Right ventricle myocardium inferior (tissue), 1 donor: ENCODE results near the gene LSM14A. TPM values are rescaled to one million over a fixed set of nuclear protein-coding genes. Genes with fewer than 3 reads are reported as not detected.
"Not testable (repeated sequence)": the region's sequence is repeated elsewhere in the genome, so short reads cannot be mapped to it uniquely, and the experiment has no call there.

Source experiments
- ATAC-seq: fragments of 200-7000 bp; cut with Tn5 transposase; one replicate; pipeline ENCODE4 v1.9.1; 2020; ENCODE audit warnings: mild to moderate bottlenecking, moderate library complexity
- DNase-seq: peaks from one replicate; pipeline ENCODE4 v3.0.0; 2021; ENCODE audit errors: missing footprints
- intact Hi-C: fragments of 100-400 bp; cut with DNase I; formaldehyde crosslinking; loops from one replicate; pipeline ENCODE4 v1.11.0; 2022
- total RNA-seq: library from RNA; stranded (reverse); fragmentation: NEBNext Ultra II Directional; extraction: Animal tissue kit (Norgen Biotek cat#: 25700); gene quantifications from one replicate; pipeline ENCODE4 v1.2.1, GENCODE V29; 2021
- donor health status: DM: no; HTN: yes; CAD: no; lungs with severe emphysema.

The LSM14A gene
- total RNA-seq, 1 donor from 2014 or later: 70.6 TPM

- DNase-seq: no peak
- intact Hi-C loops: no loop called here
- ATAC-seq: peak; percentile 20
Measured at GRCh38 chr19:34184880-34185491, 12.7 kb downstream of the LSM14A start.

DNA sequence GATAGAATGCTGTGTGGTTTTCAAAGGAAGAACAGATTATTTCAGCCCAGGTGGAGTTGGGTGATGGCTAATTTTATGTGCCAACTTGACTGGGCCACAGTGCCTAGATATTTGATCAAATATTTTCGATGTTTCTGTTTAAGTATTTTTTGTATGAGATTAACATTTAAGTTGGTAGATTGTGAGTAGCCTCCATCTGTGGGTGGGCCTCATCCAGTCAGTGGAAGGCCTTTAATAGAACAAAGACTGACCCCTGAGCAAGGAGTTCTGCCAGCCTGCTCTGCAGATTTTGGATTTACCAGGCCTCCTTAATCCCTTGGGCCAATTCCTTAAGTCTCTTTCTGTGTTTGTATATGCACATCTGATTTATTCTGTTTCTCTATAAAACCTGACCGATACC lies 13.9 kb downstream of the LSM14A start:
- DNase-seq (no peak), ATAC-seq (no peak)
- intact Hi-C loops: no loop called here

DNA sequence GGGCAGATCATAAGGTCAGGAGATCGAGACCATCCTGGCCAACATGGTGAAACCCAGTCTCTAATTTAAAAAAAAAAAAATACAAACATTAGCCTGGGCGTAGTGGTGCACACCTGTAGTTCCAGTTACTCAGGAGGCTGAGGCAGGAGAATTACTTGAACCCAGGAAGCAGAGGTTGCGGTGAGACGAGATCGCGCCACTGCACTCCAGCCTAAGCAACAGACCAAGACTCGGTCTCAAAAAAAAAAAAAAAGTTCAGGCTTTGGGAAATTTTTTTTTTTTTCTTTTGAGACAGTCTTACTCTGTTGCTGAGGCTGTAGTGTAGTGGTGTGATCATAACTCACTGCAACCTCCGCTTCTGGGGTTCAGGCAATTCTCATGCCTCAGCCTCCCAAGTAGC lies 14.7 kb downstream of the LSM14A start:
- no peak for ATAC-seq
- intact Hi-C loops: no loop called here
- DNase-seq: no peak

DNA sequence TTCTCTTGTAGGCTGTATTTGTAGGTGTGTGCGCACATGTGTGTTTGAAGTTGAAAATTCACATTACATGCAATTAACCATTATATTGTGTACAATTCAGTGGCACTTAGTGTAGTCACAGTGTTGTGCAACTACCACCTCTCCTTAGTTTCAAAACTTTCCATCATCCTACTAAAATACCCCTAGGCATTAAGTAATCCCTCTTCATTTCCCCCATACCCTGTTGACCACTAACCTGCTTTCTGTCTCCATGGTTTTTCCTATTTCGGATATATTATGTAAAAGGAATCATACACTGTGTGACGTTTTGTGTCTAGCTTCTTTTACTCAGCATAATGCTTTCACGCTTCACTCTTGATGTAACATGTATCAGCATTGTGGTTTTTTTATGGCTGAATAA lies 16.1 kb downstream of the LSM14A start:
- no peak for DNase-seq
- intact Hi-C loops: no loop called here
- no peak for ATAC-seq

DNA sequence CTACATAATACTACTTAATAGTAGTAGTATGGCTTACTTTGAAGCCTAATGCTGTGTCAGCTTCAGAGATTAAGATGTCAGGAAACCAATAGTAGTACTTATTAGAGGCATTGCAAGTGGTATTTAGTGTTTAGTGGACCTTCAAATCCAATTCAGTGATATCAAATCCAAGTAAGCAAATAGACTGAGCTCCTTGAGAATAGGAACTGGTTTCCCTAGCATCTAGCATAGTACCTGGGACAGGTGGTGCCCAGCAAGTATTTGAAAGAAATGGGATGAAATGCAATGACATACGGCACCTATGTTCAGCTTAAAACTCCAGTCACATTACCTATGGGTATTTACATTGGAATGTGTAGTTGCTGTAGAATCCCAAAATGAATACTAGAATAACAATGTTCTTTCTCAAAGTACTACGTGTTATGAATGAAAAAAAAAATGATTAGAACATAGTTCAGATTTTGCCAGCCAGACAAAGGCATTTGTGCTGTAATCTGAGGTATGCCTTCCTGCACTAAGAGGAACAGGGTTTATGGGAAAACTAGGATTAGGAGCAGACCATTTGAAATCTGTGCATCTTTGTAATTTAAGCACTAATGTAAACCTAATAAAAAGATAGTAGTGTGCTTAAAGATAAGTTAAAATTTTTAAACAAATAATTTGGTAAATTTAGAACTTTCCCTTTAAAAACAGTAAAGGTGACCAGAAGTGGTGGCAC lies 17.1 kb downstream of the LSM14A start:
- intact Hi-C loops: no loop called here
- DNase-seq (no peak), ATAC-seq (no peak)

DNA sequence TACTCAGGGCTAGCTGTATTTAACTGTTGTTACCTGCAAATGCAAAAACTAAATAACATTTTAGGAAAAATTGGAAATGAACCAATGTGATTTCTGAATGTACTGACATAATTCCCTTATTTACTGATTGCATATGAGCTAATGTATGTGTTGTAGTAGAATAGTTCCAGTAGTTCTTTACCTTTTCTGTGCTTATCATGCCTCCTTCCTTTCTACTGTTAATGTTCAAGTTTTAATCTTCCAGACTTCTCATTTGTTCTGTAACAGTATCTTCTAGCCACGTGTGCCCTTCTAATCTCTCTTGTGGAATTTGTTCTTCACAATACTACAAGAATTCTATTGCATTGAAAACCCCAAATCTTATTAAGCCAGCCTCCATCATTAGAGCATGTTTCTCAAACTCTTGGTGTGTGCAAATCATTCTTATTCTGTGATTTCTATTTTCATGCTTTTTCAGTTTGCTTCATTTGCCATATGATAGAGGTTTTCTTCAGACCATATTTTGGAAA lies 17.7 kb downstream of the LSM14A start:
- DNase-seq: no peak
- intact Hi-C loops: no loop called here
- no peak for ATAC-seq

- DNase-seq: no peak
- intact Hi-C loops: no loop called here
- ATAC-seq: no peak
Measured at GRCh38 chr19:34191355-34191962, 19.2 kb downstream of the LSM14A start.

DNA sequence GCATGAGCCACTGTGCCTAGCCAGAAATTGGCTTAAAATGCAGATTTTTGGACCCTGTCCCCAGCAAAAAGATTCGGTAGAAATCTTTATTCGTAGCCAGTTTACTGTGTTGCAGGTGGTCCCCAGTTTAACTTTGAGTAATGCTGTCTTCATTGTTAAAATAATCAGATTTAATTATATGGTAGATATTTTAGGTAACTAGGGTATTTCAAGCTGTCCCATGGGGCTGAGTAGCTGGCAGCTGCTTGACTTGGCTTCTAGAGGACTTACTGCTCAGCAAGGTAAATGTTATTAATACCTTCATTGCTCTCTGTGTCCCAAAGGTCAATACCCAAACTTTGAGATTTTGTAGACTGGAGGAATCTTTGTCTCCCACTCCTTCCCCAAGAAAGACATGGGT lies 21.1 kb downstream of the LSM14A start:
- DNase-seq: no peak
- intact Hi-C loops: no loop called here
- ATAC-seq: no peak

- intact Hi-C loops: no loop called here
- ATAC-seq (no peak), DNase-seq (no peak)
Measured at GRCh38 chr19:34193876-34194275, 21.6 kb downstream of the LSM14A start.

DNA sequence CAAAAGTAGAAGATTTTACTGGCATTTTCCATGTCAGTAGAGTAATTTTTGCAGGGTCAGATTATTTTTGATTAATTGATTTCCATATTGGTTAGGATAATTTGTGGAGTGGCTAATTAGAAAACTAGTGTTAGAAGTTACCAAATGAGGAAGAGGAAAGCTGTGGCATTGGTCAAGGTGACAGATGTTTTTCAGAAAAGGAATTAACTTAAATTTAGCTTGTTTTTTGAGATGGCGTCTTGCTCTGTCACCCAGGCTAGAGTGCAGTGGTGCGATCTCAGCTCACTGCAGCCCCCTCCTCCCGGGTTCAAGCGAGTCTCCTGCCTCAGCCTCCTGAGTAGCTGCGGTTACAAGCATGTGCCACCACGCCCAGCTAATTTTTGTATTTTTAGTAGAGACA lies 28.8 kb downstream of the LSM14A start:
- DNase-seq (no peak), ATAC-seq (no peak)
- intact Hi-C loops: no loop called here

GRCh38 chr19:34205324-34205723 lies 33.0 kb downstream of the LSM14A start:
- intact Hi-C loops, ATAC-seq, DNase-seq: not testable (repeated sequence)

DNA sequence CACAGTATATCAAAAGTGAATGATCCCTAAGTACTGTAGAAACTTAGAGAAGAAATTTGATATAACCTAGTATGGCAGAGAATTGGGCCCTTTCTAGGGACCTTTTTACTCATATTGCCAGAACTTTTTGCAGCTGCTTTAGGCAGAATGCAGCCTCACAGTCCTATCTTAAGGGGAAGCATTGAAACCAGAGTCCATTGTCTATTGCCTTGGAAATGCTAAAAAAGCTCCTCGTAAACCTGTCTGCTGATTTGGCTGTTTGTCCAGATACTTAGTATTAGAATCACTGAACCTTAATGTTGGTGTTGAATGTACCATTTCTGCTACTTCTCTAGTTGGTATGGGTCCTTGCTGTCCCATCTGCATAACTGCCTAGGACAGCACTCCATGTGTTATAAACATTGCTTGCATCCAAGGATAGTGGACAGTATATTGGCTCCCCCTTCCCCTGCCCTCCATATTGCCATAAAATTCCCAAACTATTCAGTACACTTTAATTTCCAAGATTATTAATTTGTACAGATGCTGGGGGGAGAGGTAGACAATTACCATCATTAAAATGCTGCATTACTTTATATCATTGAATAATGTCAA lies 36.1 kb downstream of the LSM14A start:
- no peak for DNase-seq
- intact Hi-C loops: no loop called here
- no peak for ATAC-seq

GRCh38 chr19:34209726-34210125 lies 37.4 kb downstream of the LSM14A start:
- intact Hi-C loops: no loop called here
- DNase-seq: no peak
- no peak for ATAC-seq

DNA sequence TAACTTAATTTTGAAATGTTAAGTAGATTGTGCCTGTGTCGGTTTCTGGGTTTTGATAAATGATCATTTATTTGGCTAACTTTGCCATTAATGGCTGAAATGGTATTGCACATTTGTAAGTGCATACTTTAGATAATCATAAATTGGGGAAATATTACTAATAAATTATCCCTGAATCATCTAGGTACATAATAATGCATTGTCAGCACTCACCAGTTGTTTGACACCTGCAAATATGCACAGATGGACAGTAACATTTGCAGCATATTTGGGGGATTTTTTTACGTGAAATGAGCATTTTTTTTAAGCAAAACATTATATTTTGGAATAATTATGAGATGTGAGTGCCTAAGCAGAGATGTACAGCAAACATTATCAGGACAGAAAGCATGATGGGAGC lies 41.0 kb downstream of the LSM14A start:
- ATAC-seq (no peak), DNase-seq (no peak)
- intact Hi-C loops: no loop called here

DNA sequence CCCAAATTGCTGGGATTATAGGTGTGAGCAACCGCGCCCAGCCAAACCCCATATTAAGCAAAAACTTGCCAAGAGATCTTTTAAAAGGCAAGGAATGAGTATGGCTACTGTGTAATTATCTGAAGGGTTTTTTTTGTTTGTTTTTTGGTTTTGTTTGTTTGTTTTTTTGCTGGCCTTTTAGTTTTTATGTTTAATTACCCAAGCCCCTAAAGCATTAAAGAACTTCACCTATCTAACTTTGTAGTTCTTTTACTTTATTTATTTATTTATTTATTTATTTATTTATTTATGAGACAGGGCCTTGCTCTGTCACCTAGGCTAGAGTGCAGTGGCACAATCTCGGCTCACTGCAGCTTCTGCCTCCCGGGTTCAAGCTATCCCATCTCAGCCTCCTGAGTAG lies 41.7 kb downstream of the LSM14A start:
- no peak for DNase-seq
- no peak for ATAC-seq
- intact Hi-C loops: no loop called here

DNA sequence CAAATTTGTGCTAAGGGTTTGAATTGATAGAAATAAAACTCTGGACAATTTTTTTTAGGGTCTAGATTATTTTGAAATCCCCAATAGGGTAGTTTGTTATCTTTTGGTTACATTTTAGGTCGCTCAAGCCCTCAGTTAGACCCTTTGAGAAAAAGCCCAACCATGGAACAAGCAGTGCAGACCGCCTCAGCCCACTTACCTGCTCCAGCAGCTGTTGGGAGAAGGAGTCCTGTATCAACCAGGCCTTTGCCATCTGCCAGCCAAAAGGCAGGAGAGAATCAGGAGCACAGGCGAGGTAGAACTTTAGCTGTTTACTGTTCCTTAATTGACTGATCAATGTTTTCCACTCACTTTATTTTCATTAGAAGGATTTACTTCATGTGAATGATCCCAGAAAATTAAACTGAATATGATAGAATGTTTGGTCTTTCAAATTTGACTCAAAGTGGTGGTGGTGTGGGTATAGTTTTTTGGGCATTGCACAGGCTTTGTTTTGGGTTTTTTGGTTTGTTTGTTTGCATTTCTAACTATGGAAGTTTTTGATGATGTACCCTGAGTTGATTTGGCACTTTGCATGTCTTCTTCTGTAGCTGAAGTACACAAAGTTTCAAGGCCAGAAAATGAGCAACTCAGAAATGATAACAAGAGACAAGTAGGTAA lies 42.8 kb downstream of the LSM14A start:
- no peak for ATAC-seq
- intact Hi-C loops: no loop called here
- no peak for DNase-seq

DNA sequence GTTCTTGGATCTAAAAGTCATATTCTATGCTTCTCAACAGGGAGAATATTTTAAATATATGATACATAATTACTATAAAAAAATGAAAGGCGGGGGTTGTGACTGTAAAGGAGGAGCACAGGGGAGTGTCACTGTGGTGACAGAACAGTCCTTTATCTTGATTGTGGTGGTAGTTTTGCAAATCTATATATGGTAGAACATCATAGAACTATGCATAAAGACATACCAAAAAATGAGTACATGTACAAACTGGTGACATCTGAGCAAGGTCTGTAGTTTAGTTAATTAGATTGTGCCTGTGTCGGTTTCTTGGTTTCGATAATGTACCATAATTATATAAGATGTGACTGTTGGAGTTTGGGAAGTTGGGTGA lies 43.3 kb downstream of the LSM14A start:
- intact Hi-C loops: no loop called here
- no peak for ATAC-seq

DNA sequence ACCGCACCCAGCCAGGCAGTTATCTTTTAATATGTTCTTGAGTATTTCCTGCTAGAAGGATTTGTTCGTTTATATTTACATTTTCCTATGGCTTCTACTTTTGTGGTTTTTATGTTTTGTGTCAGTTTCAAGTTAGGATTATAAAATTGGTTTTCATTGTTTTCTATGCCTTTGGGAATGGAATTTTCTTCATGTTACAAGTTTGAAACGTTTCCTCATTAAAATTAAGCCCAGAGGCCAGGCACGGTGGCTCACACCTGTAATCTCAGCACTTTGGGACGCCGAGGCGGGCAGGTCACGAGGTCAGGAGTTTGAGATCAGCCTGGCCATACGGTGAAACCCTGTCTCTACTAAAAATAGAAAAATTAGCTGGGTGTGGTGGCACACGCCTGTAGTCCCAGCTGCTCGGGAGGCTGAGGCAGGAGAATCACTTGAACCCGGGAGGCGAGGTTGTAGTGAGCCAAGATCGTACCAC lies 44.5 kb downstream of the LSM14A start:
- intact Hi-C loops, DNase-seq, ATAC-seq: not testable (repeated sequence)

More for the DNA sequence above, 43.3 kb downstream of the LSM14A start:
- DNase-seq: no peak
